Neuronal stem cell (in vitro differentiated cells): Measurements from ENCODE around the gene PRPF6.

ENCODE experiments used
- DNase-seq: peaks from one replicate; pipeline ENCODE4 v3.0.0-alpha.2; 2013; ENCODE audit warnings: low spot score
- H2AFZ ChIP-seq: one replicate; pipeline ENCODE4 v1.6.1; 2013; ENCODE audit warnings: mild to moderate bottlenecking, low read length, inconsistent platforms
- H2AK5ac ChIP-seq: 2 replicates; pipeline ENCODE4 v1.6.1; 2013; ENCODE audit warnings: low read depth, mild to moderate bottlenecking, inconsistent platforms, low read length, moderate library complexity, mixed read lengths
- H2BK120ac ChIP-seq: 2 replicates; pipeline ENCODE4 v1.6.1; 2013; ENCODE audit warnings: low read depth, mild to moderate bottlenecking, inconsistent platforms, low read length, moderate library complexity, mixed read lengths
- H2BK12ac ChIP-seq: one replicate; pipeline ENCODE4 v1.6.1; 2013; ENCODE audit warnings: low read length, inconsistent platforms
- H2BK15ac ChIP-seq: 2 replicates; pipeline ENCODE4 v1.6.1; 2013; ENCODE audit warnings: mild to moderate bottlenecking, low read length, inconsistent platforms, mixed read lengths
- H2BK5ac ChIP-seq: one replicate; pipeline ENCODE4 v1.6.1; 2013; ENCODE audit warnings: inconsistent platforms, mild to moderate bottlenecking, low read length, moderate library complexity
- H3K14ac ChIP-seq: one replicate; pipeline ENCODE4 v1.6.1; 2013; ENCODE audit warnings: low read length, inconsistent platforms
- H3K18ac ChIP-seq: 2 replicates; pipeline ENCODE4 v1.6.1; 2013; ENCODE audit warnings: low read length, inconsistent platforms
- H3K23ac ChIP-seq: 2 replicates; pipeline ENCODE4 v1.6.1; 2013; ENCODE audit warnings: low read depth, mild to moderate bottlenecking, mixed read lengths, low read length, inconsistent platforms; ENCODE audit not compliant: poor library complexity
- H3K27ac ChIP-seq: replicated peaks from 3 replicates; pipeline ENCODE4 v1.5.1; 2013; ENCODE audit warnings: low read length, inconsistent platforms
- H3K27me3 ChIP-seq, 3 experiments: 2 replicates each; pipeline ENCODE4 v1.6.1; 2013; ENCODE audit warnings: low read length in 3 of 3, mild to moderate bottlenecking in 2 of 3, inconsistent platforms in 1 of 3, low read depth in 1 of 3, mixed read lengths in 1 of 3, moderate library complexity in 1 of 3; ENCODE audit not compliant: control insufficient read depth in 3 of 3, insufficient read depth in 3 of 3
- H3K36me3 ChIP-seq, 2 donors: replicated peaks in 1 of 2; 2 replicates each; pipeline ENCODE4 v1.6.1; 2013; ENCODE audit warnings: low read length in 2 of 2; ENCODE audit not compliant: control insufficient read depth in 2 of 2, insufficient read depth in 2 of 2
- H3K4ac ChIP-seq: 2 replicates; pipeline ENCODE4 v1.6.1; 2013; ENCODE audit warnings: inconsistent platforms, mild to moderate bottlenecking, low read length, moderate library complexity
- H3K4me1 ChIP-seq, 2 donors: 1 replicate in 1 of 2; 2 replicates in 1 of 2; pipeline ENCODE4 v1.6.1; 2013; ENCODE audit warnings: low read length in 2 of 2, low read depth in 1 of 2; ENCODE audit not compliant: control insufficient read depth in 2 of 2, insufficient read depth in 1 of 2
- H3K4me2 ChIP-seq: one replicate; pipeline ENCODE4 v1.6.1; 2013; ENCODE audit warnings: mild to moderate bottlenecking, low read length, inconsistent platforms; ENCODE audit not compliant: insufficient read depth, poor library complexity, severe bottlenecking
- H3K4me3 ChIP-seq, 2 donors: 2 replicates each; pipeline ENCODE4 v1.5.1; 2013; ENCODE audit warnings: low read length in 2 of 2, mild to moderate bottlenecking in 2 of 2, inconsistent platforms in 1 of 2, moderate library complexity in 1 of 2
- H3K79me1 ChIP-seq: one replicate; pipeline ENCODE4 v1.6.1; 2013; ENCODE audit warnings: low read depth, mild to moderate bottlenecking, inconsistent platforms, low read length, moderate library complexity
- H3K9ac ChIP-seq: one replicate; pipeline ENCODE4 v1.6.1; 2013; ENCODE audit warnings: mild to moderate bottlenecking, low read depth, low read length, inconsistent platforms; ENCODE audit not compliant: poor library complexity
- H3K9me3 ChIP-seq, 2 donors: replicated peaks in 1 of 2; 2 replicates each; pipeline versions ENCODE3 to v1.6.1; 2013; ENCODE audit warnings: low read length in 2 of 2, mild to moderate bottlenecking in 2 of 2, inconsistent platforms in 1 of 2, low read depth in 1 of 2, mixed read lengths in 1 of 2, moderate library complexity in 1 of 2; ENCODE audit not compliant: control insufficient read depth in 2 of 2, insufficient read depth in 1 of 2
- H4K8ac ChIP-seq: one replicate; pipeline ENCODE4 v1.6.1; 2013; ENCODE audit warnings: low read depth, mild to moderate bottlenecking, inconsistent platforms, low read length, moderate library complexity
- H4K91ac ChIP-seq: one replicate; pipeline ENCODE4 v1.6.1; 2013; ENCODE audit warnings: low read length, low read depth, mild to moderate bottlenecking, inconsistent platforms; ENCODE audit not compliant: poor library complexity
- WGBS, 2 donors: extraction: QIAGEN DNeasy Blood & Tissue Kit; methylation state at CpG; one replicate each; pipeline ENCODE4 v1.1.7; 2013; ENCODE audit warnings: missing lambda C conversion rate in 2 of 2, mixed read lengths in 1 of 2; ENCODE audit not compliant: insufficient read length in 2 of 2, insufficient replicate concordance in 1 of 2; ENCODE audit errors: extremely low coverage in 2 of 2; 5-methylcytosine and 5-hydroxymethylcytosine counted together

PRPF6 gene

GRCh38 chr20:64062596-64063388 lies 81.9 kb downstream of the PRPF6 start, which contains the start of gene TCEA2:
TSS of gene TCEA2 (plus strand) at chr20:64063198. CDS start at chr20:64063313, 115 bp downstream.
- Histone ChIP-seq H2AK5ac (peak within 1 kb of the TSS; percentile 92), H3K4me1 (peaks cover 15 to 22% of the 10 kb centered on the region in 2 donors), H3K23ac (peak within 1 kb of the TSS; percentile 99), H2BK5ac (peak within 1 kb of the TSS; percentile 39), H4K8ac (peak within 1 kb of the TSS; percentile 86), H3K9ac (peak within 1 kb of the TSS; percentile 92), H2BK120ac (peak within 1 kb of the TSS; percentile 31), H3K9me3 (no peaks in the 10 kb centered on the region), H3K4me3 (peak within 1 kb of the TSS; percentile 92 to 96), H3K79me1 (peaks cover 9% of the 10 kb centered on the region), H3K27me3 (peaks cover 0 to 3% (median 0%) of the 10 kb centered on the region in 3 experiments), H3K4ac (peak within 1 kb of the TSS; percentile 78), H3K4me2 (peak within 1 kb of the TSS; percentile 89), H3K14ac (peak within 1 kb of the TSS; percentile 71), H2BK12ac (no peak within 1 kb of the TSS), H3K18ac (peak within 1 kb of the TSS; percentile 97), H2BK15ac (peak within 1 kb of the TSS; percentile 37), H4K91ac (peak within 1 kb of the TSS; percentile 82), H3K36me3 (no peaks in the 10 kb centered on the region), H2AFZ (peak within 1 kb of the TSS; percentile 96), H3K27ac (no peak within 1 kb of the TSS)
- DNase-seq: peak; percentile 91
- no CpG with 5 or more reads among the region's 85 CpGs for WGBS, 2 donors

GRCh38 chr20:64063389-64064144 lies 82.6 kb downstream of the PRPF6 start:
- Histone ChIP-seq H3K27ac (no peak overlapping the region), H3K9ac (peak overlapping the region; percentile 90), H2BK120ac (peak overlapping the region; percentile 31), H3K36me3 (peaks cover 2 to 3% of the 10 kb centered on the region in 2 donors), H3K4me1 (peaks cover 17 to 22% of the 10 kb centered on the region in 2 donors), H3K4ac (peak overlapping the region; percentile 66), H4K91ac (no peak overlapping the region), H3K9me3 (no peaks in the 10 kb centered on the region), H2BK5ac (peak overlapping the region; percentile 39), H3K4me2 (peak overlapping the region; percentile 89), H2BK15ac (peak overlapping the region; percentile 37), H2AFZ (peak overlapping the region; percentile 96), H2BK12ac (no peak overlapping the region), H3K18ac (peak overlapping the region; percentile 95), H3K14ac (peak overlapping the region; percentile 71), H3K79me1 (peaks cover 9% of the 10 kb centered on the region), H3K27me3 (no peaks in the 10 kb centered on the region), H3K4me3 (peak overlapping the region; percentile 92 to 96), H3K23ac (peak overlapping the region; percentile 93), H2AK5ac (peak overlapping the region; percentile 92), H4K8ac (peak overlapping the region; percentile 17)
- DNase-seq: no peak
- no CpG with 5 or more reads among the region's 51 CpGs for WGBS, 2 donors

GRCh38 chr20:64064145-64064698 lies 83.3 kb downstream of the PRPF6 start:
- Histone ChIP-seq H2BK5ac (no peak overlapping the region), H2BK15ac (no peak overlapping the region), H3K4me3 (peak overlapping the region in 1 of 2 donors; percentile 96), H2BK120ac (peak overlapping the region; percentile 31), H3K4ac (no peak overlapping the region), H2BK12ac (no peak overlapping the region), H3K79me1 (peaks cover 9% of the 10 kb centered on the region), H3K36me3 (peaks cover 2 to 3% of the 10 kb centered on the region in 2 donors), H3K18ac (no peak overlapping the region), H3K4me1 (peaks cover 17 to 22% of the 10 kb centered on the region in 2 donors), H3K23ac (no peak overlapping the region), H3K27me3 (no peaks in the 10 kb centered on the region), H3K14ac (peak overlapping the region; percentile 75), H3K9ac (no peak overlapping the region), H4K91ac (no peak overlapping the region), H3K9me3 (no peaks in the 10 kb centered on the region), H3K27ac (no peak overlapping the region), H3K4me2 (peak overlapping the region; percentile 89), H2AFZ (no peak overlapping the region), H2AK5ac (peak overlapping the region; percentile 92), H4K8ac (no peak overlapping the region)
- WGBS, 2 donors: no CpG with 5 or more reads among the region's 12 CpGs
- no peak for DNase-seq
